ENCODE data around the gene IL21.

- TF ChIP-seq POLR2A (IDR thresholded peaks at IDR 0.05) (no peak), CTCF (IDR thresholded peaks at IDR 0.05) (no peak)
Measured at GRCh38 chr4:122583906-122584305, 37.0 kb downstream of the IL21 start.
